Suprapubic skin (tissue), 3 donors: ENCODE results near the gene RBM47.

Source experiments
- EP300 ChIP-seq: sonication (generic); formaldehyde crosslinking; IDR thresholded peaks from one replicate; pipeline ENCODE4 v1.6.1; 2017; ENCODE audit warnings: antibody characterized with exemption
- TF ChIP-seq, protein P1 (sequence below), 2 donors: fragments of 200-600 bp in 1 of 2; fragments of 450-650 bp in 1 of 2; sonication (generic) in 1 of 2; IDR thresholded peaks; one replicate each; pipeline ENCODE4 v1.5.1; 2016 to 2019; ENCODE audit warnings: antibody characterized with exemption in 2 of 2, mild to moderate bottlenecking in 1 of 2, moderate library complexity in 1 of 2

DNA sequence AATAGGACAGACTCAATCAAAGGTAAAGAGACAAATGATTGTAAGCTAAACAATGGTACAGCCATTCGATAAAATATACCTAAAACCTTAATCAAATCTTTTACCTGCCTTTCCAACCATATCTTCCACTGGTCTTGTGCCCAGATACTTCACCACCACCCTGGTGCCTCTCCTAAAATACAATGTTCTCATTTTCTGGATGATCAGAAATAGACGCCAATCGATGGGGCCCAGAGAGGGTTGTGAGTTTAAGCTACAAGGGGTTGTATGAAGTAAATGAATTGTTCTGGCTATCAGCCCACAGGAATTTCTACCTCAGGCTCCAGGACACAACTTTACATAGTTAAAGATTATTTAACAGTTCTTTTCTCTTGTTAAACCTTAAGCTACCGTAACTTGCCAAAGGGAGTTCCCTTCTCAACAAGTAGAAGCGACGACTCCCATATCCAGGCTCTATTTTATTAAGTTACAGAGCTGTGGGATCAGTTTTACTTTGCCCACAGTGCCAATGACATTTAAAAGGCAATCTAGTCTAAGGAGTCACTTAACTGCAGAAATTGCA, 195.5 kb downstream of the RBM47 start:
- TF ChIP-seq, protein P1, sequence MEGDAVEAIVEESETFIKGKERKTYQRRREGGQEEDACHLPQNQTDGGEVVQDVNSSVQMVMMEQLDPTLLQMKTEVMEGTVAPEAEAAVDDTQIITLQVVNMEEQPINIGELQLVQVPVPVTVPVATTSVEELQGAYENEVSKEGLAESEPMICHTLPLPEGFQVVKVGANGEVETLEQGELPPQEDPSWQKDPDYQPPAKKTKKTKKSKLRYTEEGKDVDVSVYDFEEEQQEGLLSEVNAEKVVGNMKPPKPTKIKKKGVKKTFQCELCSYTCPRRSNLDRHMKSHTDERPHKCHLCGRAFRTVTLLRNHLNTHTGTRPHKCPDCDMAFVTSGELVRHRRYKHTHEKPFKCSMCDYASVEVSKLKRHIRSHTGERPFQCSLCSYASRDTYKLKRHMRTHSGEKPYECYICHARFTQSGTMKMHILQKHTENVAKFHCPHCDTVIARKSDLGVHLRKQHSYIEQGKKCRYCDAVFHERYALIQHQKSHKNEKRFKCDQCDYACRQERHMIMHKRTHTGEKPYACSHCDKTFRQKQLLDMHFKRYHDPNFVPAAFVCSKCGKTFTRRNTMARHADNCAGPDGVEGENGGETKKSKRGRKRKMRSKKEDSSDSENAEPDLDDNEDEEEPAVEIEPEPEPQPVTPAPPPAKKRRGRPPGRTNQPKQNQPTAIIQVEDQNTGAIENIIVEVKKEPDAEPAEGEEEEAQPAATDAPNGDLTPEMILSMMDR (IDR thresholded peaks at IDR 0.05), result no peak
- no peak for TF ChIP-seq EP300
